GM18858 (cell line): ENCODE results near the gene KCNQ5.

Source experiments
- ATAC-seq: cut with Tn5 transposase; IDR thresholded peaks from one replicate; pipeline ENCODE4 v1.9.1; 2021; ENCODE audit not compliant: unreplicated experiment

Gene KCNQ5

DNA sequence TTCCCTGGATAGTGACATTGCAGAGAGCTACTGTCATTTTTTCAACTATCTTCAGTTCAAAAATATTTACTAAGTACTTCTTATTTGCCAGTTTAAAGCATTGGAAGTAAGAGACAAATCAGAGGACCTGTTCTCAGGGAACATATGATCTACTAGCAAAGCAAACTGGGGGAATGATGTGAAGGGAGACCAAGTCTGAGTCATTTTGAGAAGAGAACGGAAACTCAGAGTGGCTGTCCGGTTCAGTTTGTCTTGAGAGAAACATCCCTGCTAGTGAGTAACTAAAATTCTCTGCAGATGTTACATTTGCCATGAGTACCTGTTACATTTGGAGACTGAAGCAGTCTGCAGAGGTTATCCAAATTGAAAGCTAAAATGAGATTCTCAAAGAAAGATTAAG is 118.3 kb downstream of the KCNQ5 start:
- ATAC-seq: peak; percentile 81

- ATAC-seq: no peak
Measured at GRCh38 chr6:72741083-72741482, 119.2 kb downstream of the KCNQ5 start.

- no peak for ATAC-seq
Measured at GRCh38 chr6:72742001-72742673, 120.3 kb downstream of the KCNQ5 start.

DNA sequence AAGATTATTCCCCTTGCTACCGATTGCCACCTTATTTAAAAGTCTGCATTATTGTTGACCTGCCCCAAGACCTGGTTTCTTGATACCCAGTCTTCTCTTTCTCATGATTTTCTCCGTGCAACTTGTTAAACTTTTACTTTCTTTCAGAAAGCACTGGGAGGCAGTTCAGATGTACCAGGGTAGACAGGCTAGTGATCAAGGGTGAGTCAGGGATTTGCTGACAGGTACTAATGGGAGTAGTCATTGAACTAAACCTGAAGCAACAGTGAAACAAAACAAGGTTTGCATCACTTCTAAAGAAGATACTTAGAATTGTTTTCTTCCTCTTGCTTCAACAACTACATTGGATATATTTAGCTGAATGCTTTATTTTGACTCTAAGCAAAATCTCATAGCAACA is 124.4 kb downstream of the KCNQ5 start:
- no peak for ATAC-seq

GRCh38 chr6:72748759-72749158 is 126.9 kb downstream of the KCNQ5 start:
- ATAC-seq: no peak

- no peak for ATAC-seq
Measured at GRCh38 chr6:72755752-72756151, 133.9 kb downstream of the KCNQ5 start.

GRCh38 chr6:72757048-72757447 is 135.2 kb downstream of the KCNQ5 start:
- no peak for ATAC-seq

DNA sequence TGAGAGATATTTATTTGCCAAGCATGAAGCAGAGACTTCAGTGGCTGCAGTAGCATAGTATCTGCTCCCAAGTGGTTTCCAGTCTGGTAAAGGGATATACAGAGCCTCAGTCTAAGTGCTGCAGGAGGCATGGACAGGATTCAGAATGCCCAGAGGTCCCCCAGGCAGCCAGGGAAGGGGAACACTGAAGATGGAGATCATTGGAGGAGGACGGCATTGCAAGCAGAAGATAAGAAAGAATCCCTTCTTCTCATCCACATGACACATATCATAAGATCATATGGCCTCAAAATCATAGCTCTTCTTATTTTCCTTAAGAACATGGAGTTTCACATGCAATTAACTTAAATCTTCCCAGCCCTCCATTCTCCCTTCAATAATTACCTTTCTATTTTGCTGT is 136.1 kb downstream of the KCNQ5 start:
- ATAC-seq: no peak

DNA sequence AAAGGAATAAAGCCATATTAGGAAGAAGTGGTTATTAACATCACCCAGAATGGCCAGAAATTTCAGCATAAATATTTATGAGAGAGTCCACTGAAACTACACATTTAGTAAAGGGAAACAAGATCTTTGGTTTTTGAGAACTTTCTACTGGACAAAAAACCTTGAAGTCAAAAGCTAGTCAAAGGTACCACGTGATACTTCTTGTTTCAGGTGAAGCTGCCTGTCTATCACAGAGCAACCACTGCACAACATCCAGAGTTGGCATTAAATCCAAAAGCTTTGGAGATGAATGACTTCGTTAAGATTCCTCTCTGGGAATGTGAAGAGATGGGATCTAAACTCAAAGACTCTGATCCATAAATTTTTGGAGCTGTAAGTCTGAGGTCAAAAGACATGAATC is 137.0 kb downstream of the KCNQ5 start:
- no peak for ATAC-seq

- no peak for ATAC-seq
Measured at GRCh38 chr6:72760114-72760793, 138.4 kb downstream of the KCNQ5 start.

DNA sequence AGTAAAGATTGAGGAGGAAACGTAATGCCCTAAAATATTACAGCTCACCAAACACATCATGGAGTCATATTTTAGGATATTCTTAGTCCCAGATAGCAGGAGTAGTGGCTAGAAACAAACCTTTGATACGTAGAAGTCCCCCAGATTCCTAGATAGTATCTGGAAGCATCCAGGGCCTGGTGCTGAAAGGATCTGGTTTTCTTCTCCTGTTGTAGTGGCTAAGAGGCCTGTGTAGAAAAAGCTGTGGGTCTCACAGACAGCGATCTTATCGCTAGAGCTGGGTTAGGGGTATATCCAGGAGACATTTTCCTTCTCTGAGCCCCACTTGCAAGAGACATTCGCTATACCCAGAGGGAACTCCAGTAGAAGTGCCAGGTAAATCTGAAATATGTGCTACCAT is 139.9 kb downstream of the KCNQ5 start:
- no peak for ATAC-seq

DNA sequence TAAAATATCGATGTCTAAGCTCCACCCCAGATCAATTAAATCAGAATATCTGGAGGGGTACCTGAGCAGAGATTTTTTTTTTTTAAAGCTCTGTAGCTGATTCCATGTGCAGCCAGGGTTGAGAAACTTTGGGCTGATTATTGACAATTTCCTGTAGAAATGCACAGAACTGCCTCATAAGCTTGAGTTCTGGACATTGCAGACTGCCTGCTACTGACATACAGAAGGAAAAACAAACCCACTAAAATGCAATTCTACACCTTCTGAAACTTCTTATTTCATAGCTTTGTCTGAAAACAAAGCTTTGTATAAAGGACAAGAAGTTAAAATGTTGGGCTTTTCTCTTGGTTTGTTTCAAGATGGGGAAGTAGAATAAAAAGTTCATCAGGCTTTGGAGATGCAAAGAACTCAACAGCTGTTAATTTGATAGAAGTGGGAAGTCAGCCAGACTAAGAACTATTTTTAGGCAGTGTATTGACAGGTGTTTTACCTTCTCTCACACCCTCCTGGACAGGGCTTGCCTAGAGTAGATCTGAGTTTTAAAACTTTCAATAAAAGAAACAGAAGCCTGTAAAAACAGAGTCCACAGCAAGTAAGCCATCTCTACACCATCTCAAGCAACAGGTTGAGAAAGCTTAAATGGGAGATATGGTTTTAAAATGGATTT is 147.7 kb downstream of the KCNQ5 start:
- ATAC-seq: no peak

- peak; percentile 42 for ATAC-seq
Measured at GRCh38 chr6:72770959-72771358, 149.1 kb downstream of the KCNQ5 start.

- no peak for ATAC-seq
Measured at GRCh38 chr6:72776456-72776855, 154.6 kb downstream of the KCNQ5 start.

DNA sequence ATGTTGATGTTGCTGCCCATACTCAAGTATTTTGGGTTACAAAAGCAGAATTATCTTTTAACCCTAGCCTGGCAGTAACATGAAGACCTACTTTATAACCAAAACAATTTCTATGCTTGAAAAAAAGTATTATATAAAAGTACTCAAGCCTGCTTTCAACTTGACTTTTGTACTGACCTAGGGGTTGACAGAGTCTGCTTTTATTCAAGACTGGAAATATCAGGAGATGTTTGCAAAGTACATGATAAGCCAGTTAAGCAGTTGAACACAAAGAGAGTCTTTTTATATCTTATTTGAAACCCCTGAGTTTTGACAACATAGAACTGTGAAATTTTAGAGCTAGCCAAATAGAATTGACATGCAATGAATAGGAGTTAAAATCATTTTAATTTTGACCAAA is 159.8 kb downstream of the KCNQ5 start:
- no peak for ATAC-seq

DNA sequence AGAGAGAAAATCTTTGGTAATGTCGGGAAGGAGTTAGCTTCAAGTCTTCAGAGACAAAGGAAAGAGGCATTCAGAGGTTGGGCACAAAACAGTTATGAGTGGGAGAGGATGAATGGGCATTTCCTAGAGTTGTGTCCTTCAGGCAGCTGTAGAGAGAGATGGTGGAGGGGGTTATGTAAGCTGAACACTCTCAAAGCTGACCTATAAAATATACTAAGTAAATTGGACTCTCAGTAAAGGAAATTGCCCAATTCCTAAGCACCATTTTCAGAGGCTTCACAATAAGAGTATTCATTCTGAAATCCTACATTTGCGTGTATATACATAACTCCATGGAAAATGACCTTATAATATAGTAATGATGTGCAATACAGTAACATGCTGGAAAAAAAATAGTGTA is 161.2 kb downstream of the KCNQ5 start:
- no peak for ATAC-seq

DNA sequence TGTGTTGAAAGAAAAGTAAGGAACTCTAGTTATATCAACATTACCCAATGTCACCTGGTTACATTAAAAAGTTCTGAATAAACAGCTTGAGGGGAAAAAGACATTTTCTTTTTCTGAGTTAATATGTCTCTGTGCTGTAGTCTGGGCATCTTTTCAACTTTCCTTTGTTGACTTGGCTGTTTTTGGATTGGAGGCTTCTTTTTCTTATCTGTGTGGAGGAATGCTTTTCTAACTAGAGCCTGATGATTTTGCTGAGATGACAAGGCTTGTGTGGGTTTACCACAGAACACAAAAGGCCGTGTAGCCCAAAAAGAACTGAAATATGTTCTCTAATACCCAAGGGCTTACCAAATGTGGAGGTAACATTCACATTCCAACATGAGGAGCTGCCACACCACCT is 161.8 kb downstream of the KCNQ5 start:
- no peak for ATAC-seq

GRCh38 chr6:72784071-72784470 is 162.2 kb downstream of the KCNQ5 start:
- no peak for ATAC-seq

DNA sequence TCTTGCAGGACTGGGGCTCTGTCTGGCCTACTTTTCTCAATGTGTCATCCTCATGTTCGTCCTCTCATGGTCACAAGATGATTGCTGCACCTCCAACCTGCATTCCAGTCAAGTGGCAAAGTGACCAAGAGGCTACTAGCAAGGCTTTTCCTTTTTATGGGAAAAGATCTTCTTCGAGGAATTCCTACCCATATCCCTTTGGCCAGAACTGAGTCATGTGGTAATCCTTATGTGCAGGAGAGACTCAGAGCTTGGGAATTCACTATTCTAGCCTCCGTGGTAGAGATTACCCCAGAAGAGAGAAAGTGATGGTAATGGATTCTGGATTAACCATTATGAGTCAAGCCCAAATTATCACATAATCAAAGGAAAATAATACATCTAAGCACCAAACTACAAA is 162.7 kb downstream of the KCNQ5 start:
- no peak for ATAC-seq

- no peak for ATAC-seq
Measured at GRCh38 chr6:72787391-72788031, 165.6 kb downstream of the KCNQ5 start.

GRCh38 chr6:72788188-72788587 is 166.3 kb downstream of the KCNQ5 start:
- no peak for ATAC-seq

GRCh38 chr6:72789145-72789544 is 167.3 kb downstream of the KCNQ5 start:
- ATAC-seq: no peak
